ENCODE data around the gene SDHAF3.

DNA sequence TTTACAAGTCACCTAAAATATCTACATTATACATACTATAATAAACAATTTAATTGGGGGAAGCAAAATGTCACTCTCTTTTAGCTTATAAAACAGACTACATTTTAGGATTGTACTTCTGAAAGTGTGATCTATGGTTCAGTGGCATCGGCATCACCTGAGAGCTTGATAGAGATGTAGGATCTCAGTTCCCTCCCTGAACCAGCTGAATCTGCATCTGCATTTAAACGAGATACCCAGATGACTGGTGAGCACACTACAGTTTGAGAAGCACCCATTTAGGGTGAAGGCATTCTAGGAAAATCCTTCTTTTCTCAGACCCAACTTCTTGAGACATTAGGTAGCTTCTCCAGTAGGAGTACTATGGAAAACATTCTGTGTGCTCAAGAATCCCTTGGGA is 21.5 kb upstream of the SDHAF3 start:
- TF ChIP-seq CREB1 (IDR thresholded peaks at IDR 0.05) (no peak), RAD21 (IDR thresholded peaks at IDR 0.05 in 1 of 2, conservative IDR thresholded peaks at IDR 0.05 in 1 of 2; ENCODE audit: low read depth in 2 of 2, low read length in 2 of 2) (no peak), EZH2 (IDR thresholded peaks at IDR 0.05; ENCODE audit: low read depth, low read length, severe bottlenecking) (no peak), POLR2AphosphoS5 (IDR thresholded peaks at IDR 0.05; ENCODE audit: low read depth, low read length) (no peak), POLR2A (IDR thresholded peaks at IDR 0.05; ENCODE audit: control extremely low read depth in 1 of 2, low read depth in 2 of 2, low read length in 2 of 2) (no peak), YY1 (IDR thresholded peaks at IDR 0.05; ENCODE audit: low read depth, low read length) (no peak), EP300 (IDR thresholded peaks at IDR 0.05; ENCODE audit: borderline replicate concordance in 1 of 2, low read depth in 2 of 2, low read length in 2 of 2) (no peak), RBBP5 (IDR thresholded peaks at IDR 0.05; ENCODE audit: borderline replicate concordance, low read depth, low read length) (no peak), SP1 (IDR thresholded peaks at IDR 0.05; ENCODE audit: low read depth, low read length) (no peak), CHD1 (IDR thresholded peaks at IDR 0.05; ENCODE audit: low read depth, low read length) (no peak), SRF (IDR thresholded peaks at IDR 0.05; ENCODE audit: low read depth, low read length) (no peak)
- TF ChIP-seq, protein P1, sequence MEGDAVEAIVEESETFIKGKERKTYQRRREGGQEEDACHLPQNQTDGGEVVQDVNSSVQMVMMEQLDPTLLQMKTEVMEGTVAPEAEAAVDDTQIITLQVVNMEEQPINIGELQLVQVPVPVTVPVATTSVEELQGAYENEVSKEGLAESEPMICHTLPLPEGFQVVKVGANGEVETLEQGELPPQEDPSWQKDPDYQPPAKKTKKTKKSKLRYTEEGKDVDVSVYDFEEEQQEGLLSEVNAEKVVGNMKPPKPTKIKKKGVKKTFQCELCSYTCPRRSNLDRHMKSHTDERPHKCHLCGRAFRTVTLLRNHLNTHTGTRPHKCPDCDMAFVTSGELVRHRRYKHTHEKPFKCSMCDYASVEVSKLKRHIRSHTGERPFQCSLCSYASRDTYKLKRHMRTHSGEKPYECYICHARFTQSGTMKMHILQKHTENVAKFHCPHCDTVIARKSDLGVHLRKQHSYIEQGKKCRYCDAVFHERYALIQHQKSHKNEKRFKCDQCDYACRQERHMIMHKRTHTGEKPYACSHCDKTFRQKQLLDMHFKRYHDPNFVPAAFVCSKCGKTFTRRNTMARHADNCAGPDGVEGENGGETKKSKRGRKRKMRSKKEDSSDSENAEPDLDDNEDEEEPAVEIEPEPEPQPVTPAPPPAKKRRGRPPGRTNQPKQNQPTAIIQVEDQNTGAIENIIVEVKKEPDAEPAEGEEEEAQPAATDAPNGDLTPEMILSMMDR (IDR thresholded peaks at IDR 0.05; ENCODE audit: control extremely low read depth in 1 of 3, insufficient read depth in 1 of 3, low read depth in 1 of 3, low read length in 3 of 3), result no peak
- TF ChIP-seq, protein P2, sequence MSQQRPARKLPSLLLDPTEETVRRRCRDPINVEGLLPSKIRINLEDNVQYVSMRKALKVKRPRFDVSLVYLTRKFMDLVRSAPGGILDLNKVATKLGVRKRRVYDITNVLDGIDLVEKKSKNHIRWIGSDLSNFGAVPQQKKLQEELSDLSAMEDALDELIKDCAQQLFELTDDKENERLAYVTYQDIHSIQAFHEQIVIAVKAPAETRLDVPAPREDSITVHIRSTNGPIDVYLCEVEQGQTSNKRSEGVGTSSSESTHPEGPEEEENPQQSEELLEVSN (IDR thresholded peaks at IDR 0.05), result no peak
- TF ChIP-seq, protein P3, sequence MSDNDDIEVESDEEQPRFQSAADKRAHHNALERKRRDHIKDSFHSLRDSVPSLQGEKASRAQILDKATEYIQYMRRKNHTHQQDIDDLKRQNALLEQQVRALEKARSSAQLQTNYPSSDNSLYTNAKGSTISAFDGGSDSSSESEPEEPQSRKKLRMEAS (IDR thresholded peaks at IDR 0.05), result no peak

Data from H1 (cell line).